ENCODE measurements around the gene PPP2CA. TPM values are rescaled to one million over a fixed set of nuclear protein-coding genes. Genes with fewer than 3 reads are reported as not detected.
"Not testable (repeated sequence)": the region's sequence is repeated elsewhere in the genome, so short reads cannot be mapped to it uniquely, and the experiment has no call there.

PPP2CA gene
- total RNA-seq, 4 donors from 2014 or later: 110 to 271 (median 191) TPM

GRCh38 chr5:134153657-134154056, 72.2 kb downstream of the PPP2CA start:
- no peaks in the 10 kb centered on the region for H3K27me3 ChIP-seq
- H3K4me3 ChIP-seq: no peak overlapping the region
- peaks cover 81% of the 10 kb centered on the region for H3K36me3 ChIP-seq
- 100% methylated on average over 1 of the region's 1 CpG for WGBS
- no peaks in the 10 kb centered on the region for H3K9me3 ChIP-seq
- TF ChIP-seq POLR2AphosphoS5 (IDR thresholded peaks at IDR 0.05): no peak
- no peak for TF ChIP-seq EP300 (IDR thresholded peaks at IDR 0.05)
- TF ChIP-seq POLR2A (IDR thresholded peaks at IDR 0.05): no peak
- no peak for TF ChIP-seq CTCF (IDR thresholded peaks at IDR 0.05)
- H3K27ac ChIP-seq: no peak overlapping the region
- H3K4me1 ChIP-seq: peaks cover 15% of the 10 kb centered on the region
- DNase-seq (ENCODE audit: low spot score in 2 of 2): no peak

GRCh38 chr5:134153241-134153640, 72.6 kb downstream of the PPP2CA start:
- Histone ChIP-seq H3K27me3 (no peaks in the 10 kb centered on the region), H3K4me1 (peaks cover 19% of the 10 kb centered on the region), H3K4me3 (no peak overlapping the region), H3K9me3 (no peaks in the 10 kb centered on the region), H3K36me3 (peaks cover 81% of the 10 kb centered on the region), H3K27ac (no peak overlapping the region)
- TF ChIP-seq EP300 (IDR thresholded peaks at IDR 0.05): no peak
- no peak for TF ChIP-seq CTCF (IDR thresholded peaks at IDR 0.05)
- TF ChIP-seq POLR2AphosphoS5 (IDR thresholded peaks at IDR 0.05): no peak
- TF ChIP-seq POLR2A (IDR thresholded peaks at IDR 0.05): no peak
- 93% methylated on average over 3 of the region's 3 CpGs for WGBS
- DNase-seq (ENCODE audit: low spot score in 2 of 2): no peak

- H3K4me3 ChIP-seq; H3K27ac ChIP-seq; H3K9me3 ChIP-seq; H3K27me3 ChIP-seq; DNase-seq (ENCODE audit: low spot score in 2 of 2): not testable (repeated sequence)
- Histone ChIP-seq H3K36me3 (peaks cover 79% of the 10 kb centered on the region), H3K4me1 (peaks cover 20% of the 10 kb centered on the region)
- WGBS: 96% methylated on average over 15 of the region's 15 CpGs
These were observed 73.6 kb downstream of the PPP2CA start for GRCh38 chr5:134152173-134152832.

GRCh38 chr5:134151723-134152122, 74.2 kb downstream of the PPP2CA start:
- Histone ChIP-seq H3K4me1 (peaks cover 20% of the 10 kb centered on the region), H3K27ac (no peak overlapping the region), H3K4me3 (no peak overlapping the region), H3K27me3 (no peaks in the 10 kb centered on the region), H3K9me3 (no peaks in the 10 kb centered on the region), H3K36me3 (peaks cover 79% of the 10 kb centered on the region)
- no peak for DNase-seq (ENCODE audit: low spot score in 2 of 2)
- TF ChIP-seq CTCF (IDR thresholded peaks at IDR 0.05): no peak
- 91% methylated on average over 3 of the region's 3 CpGs for WGBS

- no peak for DNase-seq (ENCODE audit: low spot score in 2 of 2)
- Histone ChIP-seq H3K27me3 (no peaks in the 10 kb centered on the region), H3K36me3 (peaks cover 86% of the 10 kb centered on the region), H3K4me3 (no peak overlapping the region), H3K9me3 (no peaks in the 10 kb centered on the region), H3K27ac (peak overlapping the region; percentile 59), H3K4me1 (peaks cover 27% of the 10 kb centered on the region)
- TF ChIP-seq POLR2AphosphoS5 (IDR thresholded peaks at IDR 0.05) (no peak), POLR2A (IDR thresholded peaks at IDR 0.05) (no peak)
- WGBS: 59% methylated on average over 4 of the region's 4 CpGs
These were observed 76.1 kb downstream of the PPP2CA start for GRCh38 chr5:134149571-134150303.

- TF ChIP-seq CTCF (IDR thresholded peaks at IDR 0.05) (no peak), EP300 (IDR thresholded peaks at IDR 0.05) (no peak), POLR2A (IDR thresholded peaks at IDR 0.05) (no peak), POLR2AphosphoS5 (IDR thresholded peaks at IDR 0.05) (no peak)
- Histone ChIP-seq H3K4me1 (peaks cover 34% of the 10 kb centered on the region), H3K36me3 (peaks cover 90% of the 10 kb centered on the region), H3K27me3 (no peaks in the 10 kb centered on the region), H3K27ac (peak overlapping the region; percentile 59), H3K9me3 (no peaks in the 10 kb centered on the region), H3K4me3 (no peak overlapping the region)
- DNase-seq (ENCODE audit: low spot score in 2 of 2): no peak
- 94% methylated on average over 6 of the region's 6 CpGs for WGBS
These were observed 76.8 kb downstream of the PPP2CA start for GRCh38 chr5:134148986-134149539.

All from suprapubic skin (tissue), 4 donors.